NCI-H146 treated with DMSO at 0.1 percent for 48 hours (cell line): ENCODE measurements around the gene CDKAL1.
A peak's percentile ranks its signal among the peaks of the same experiment; 100 is the strongest.

Experiments
- DNase-seq: peaks from one replicate; lab custom pipeline; 2025; ENCODE audit not compliant: unreplicated experiment; lab: John Stamatoyannopoulos, UW

The CDKAL1 gene

DNA sequence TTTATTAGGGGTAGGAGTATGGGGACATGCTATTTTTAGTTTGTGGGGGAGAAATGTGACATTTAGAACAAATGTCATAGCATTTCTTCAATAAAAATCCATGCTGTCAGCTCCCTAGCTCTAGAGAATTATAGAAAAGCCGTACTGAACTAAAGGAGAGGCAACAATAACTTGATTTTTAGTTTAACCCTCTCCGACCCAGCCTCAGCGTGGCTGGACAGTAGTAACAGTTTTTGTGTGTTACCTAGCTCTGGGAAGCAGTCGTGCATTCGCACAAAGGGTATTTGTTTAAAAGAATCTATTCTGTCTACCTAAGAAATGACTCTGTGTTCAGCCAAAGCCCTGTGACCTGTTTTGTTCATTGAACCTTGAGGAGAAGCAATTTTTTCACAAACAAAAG lies 616.9 kb downstream of the CDKAL1 start:
- DNase-seq, result no peak

DNA sequence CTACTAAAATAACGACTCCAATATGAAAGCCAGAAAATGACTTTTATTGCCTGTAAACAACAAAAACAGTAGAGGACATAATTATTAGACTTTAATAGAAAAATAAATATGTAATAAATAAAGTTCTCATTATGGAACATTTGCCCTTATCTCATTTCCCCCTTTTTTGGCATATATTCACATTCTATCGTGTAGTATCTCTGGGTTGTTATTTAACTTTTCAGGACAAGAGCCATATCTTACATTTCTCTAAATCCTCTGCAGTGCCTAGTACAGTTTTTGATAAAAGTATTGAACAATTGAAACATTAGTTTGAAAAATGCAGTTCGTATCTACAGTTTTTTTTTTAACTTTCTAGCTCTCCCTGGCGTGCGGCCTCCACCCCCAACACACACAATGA lies 617.3 kb downstream of the CDKAL1 start:
- DNase-seq, result no peak

DNA sequence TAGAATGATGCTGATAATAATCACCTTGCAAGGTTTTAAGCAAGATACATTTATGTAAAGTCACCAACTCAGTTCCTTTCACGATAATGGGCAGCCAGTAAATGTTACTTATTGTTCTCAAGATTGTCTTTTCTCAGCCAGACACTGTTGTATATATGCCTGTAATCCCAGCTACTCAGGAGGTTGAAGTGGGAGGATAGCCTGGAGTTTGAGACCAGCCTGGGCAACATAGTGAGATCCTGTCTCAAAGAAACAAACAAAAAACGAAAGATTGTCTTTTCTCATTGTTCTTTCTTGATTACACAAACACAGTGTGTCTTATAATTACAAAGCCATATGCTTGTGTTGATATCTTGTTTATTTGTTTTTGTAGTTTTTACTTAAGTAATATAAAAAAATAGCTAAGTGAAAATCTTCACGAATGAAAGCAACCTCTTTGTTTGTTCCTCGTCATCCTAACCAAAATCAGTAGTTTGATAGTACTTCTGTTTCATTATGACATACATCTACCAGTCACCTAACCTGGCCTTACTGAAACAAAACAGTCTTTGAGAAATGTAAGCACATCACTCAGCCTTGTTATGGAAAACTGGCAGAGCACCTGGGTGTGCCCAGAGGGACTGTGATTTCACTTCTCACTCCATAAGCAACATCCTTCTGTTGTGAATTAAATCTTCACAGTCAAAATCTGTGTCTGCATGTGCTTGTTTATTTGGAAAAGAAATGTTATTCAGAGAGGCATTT lies 623.1 kb downstream of the CDKAL1 start:
- no peak for DNase-seq

DNA sequence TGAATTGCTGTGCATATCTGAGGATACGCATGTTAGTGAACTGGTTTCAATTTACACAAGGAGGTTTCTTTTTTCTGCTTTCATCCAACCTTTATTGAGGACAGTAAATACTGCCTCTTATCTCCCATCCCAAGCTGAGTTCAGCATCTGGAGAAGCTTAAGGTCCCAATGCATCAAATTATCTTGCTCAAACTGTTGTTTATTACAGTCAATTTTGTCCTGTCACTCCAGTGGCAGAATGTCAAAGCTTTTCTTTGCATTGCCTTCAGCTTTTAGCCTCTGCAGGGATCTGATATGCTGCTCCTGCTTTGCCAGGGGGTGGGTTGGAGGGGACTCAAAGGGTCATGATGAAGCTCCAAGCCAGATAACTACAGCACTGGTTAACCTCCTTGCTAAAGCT lies 623.9 kb downstream of the CDKAL1 start:
- DNase-seq, result no peak

DNA sequence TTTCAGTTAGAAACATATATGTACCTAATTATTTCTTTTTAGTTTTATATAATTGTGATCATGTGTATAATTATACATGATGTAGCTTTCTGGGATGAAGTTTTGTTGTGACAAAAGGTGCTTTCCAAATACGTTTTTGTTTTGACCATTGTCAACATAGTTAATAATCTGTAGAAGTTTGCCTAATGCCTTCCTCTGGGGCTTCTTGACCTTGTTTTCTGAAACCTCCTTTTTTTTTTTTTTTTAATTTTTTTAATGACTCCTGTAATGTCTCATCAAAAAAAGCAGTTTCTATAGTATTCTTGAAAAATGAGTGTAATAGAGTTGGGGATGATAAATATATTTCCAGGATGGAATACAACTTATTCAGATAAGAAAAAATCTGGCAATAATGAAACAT lies 624.6 kb downstream of the CDKAL1 start:
- DNase-seq, result no peak

DNA sequence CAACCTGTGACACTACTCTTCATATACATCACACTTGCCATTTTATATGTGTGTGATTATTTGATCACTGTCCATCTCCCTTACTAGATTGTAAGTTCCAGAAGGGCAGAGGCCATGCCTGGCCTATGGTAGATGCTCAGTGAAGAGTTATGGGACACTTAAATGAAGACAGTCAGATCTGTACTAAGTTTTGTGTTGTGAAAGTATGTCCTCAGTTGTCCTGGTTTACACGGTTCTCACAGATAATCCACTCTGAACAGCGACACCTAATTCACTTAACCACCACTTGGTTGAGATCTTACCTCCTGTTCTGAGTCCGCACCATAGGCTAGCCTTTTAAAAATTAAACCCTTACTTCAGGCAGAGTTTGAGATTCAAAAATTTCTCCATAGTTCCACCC lies 625.2 kb downstream of the CDKAL1 start:
- DNase-seq, result no peak

DNA sequence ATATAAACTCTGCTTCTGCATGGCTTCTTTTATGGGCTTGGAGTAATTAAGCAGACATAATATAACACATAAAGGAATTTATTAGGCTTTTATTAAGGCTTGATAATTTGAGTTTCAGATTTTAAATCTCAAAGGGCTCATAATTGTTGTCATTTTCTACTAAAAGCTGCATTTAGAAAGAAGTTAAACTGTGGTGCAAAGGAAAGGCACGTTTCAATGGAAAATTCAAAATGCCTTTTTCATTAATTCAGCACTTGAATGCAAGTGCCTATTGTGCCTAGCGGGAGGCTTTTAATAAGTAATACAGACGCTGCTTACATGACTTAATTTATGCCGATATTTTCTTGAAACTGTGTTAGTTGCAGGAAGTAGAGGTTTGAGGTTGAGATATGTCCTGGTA lies 627.5 kb downstream of the CDKAL1 start:
- DNase-seq, result no peak

DNA sequence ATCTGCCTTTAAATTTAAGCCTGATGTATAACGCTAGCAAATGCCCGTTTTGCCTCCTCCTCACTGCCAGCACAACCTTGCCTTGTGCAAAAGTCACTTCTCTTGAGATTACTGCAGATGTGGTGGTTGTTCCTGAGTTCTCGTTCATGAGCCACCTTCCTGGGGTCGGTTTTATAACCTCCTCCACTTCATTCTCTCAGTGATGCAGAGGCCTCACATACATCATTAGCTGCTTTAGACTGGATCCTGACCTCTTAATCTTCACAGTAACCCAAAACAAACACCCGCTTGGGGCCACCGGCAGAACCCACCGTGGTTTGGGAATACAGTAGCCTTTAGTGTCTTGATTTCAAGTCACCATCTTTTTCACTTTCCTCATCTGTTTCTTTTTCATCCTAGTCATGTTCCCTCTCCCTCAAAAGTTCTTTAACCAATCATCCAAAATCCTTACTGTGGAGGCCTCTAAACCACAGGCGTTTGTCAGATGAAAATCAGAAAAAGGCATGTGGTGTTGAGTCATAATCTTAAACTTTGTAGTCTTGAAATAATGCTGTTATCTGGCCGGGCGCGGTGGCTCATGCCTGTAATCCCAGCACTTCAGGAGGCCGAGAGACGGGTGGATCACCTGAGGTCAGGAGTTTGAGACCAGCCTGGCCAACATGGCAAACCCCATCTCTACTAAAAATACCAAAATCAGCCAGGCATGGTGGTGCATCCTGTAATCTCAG lies 629.0 kb downstream of the CDKAL1 start:
- DNase-seq, result no peak

DNA sequence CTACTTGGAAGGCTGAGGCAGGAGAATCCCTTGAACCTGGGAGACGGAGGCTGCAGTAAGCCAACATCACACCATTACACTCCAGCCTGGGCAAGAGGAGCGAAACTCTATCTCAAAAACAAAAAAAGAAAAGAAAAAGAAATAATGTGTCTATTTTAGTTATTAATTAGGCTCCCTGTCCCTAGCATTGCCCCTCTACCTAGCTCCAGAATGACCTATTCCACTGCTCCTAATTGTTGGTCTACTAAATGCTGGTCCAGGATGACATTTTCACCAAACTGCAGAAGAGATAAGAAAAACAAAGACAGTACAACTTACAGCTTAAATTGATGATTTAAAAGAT lies 629.6 kb downstream of the CDKAL1 start:
- no peak for DNase-seq

DNA sequence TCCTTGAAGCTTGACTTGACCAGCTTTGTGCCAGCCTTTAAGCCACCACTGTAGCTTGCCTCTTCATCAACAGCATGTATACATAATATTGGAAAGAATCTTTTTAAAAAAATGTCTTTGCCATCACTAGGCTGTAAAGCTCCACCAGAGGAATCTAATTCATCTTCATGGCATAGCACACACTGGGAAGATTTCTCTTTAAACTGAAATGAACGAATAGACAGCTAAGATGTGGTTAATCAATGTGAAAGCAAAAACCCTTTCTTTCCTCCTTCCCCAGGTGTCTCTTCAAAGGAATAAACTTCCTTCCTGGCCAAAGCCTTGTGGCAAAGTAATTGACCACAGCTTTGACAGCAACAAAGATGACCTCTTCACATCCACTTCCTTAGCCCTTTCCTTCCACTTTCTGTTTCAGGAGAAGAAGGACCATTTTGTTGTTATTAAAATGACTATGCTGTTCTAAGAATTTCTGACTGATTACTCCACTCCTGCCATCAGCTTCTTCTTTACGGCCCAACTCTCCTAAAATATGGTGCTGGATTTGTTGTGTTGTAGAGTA lies 630.6 kb downstream of the CDKAL1 start:
- DNase-seq, result no peak

DNA sequence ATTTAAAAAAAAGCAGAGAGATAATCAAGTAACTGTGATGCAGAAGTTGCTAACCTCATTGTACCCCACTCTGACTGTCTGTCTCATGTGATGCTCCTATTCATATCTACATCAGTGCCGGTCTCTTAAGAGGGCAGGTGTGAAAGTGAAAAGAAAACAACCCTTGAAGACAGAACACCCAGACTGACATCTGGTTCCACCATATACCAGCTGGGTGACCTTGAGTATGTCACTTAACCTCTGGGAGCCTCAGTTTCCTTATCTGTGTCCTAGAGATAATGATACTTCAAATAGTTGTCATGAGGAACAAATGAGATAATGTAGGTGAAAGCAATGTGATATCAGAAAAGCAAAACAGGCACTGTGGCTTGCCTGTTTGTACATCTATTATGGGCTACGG lies 632.5 kb downstream of the CDKAL1 start:
- no peak for DNase-seq

DNA sequence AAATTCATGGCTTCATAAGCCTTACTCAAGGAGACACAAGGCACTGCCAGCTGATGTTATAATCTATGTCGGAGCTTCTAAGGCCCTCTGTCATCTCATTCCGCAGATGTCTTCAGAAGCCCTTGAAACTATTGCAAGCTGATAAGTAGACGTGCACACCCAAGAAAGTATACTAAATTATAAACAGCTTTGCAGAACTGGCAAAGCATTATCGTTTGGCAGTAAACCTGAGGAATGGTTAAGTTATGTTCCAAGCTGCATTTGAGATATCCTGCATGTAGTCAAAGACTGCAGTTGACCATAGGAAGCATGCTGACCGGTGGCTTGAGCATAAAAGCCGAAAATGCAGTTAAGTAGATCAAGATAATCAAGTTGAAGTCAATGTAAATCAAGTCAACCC lies 633.5 kb downstream of the CDKAL1 start:
- no peak for DNase-seq

DNA sequence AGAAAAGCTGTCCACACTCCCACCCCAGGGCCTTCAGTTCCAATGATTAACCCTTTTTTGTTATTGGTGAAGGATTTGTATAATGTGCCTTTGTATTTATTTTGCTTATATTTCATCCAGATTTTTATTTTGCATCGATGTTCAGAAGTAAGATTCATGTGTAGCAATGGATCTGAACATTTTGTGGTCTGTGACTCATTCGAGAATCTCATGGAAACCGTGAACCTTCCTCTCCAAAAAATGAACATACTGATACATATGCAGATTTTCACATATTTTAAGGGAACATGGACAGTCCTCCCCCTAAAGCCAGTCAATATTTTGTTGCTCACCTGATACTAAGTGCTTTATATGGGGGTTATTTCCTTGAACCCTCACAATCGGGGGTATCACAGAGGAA lies 637.5 kb downstream of the CDKAL1 start:
- DNase-seq, result no peak

DNA sequence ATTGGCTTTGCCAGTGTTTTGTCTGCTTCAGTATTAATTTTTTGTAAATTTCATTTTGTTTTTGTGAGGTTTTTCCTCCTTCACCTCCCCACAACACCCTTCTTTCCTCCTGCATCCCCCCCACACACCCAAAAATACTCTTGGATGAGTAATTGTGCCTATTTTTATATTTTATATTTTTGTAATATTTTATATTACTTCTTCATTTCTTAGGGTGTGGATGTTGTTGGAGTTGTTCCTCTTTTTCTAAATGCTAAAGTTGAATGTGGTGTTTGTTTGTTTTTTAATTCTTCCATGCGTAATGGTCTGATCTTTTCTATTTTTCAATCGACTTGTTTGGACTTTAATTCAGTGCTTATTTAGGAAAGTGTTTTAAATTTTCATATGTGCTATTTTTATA lies 638.8 kb downstream of the CDKAL1 start:
- no peak for DNase-seq

DNA sequence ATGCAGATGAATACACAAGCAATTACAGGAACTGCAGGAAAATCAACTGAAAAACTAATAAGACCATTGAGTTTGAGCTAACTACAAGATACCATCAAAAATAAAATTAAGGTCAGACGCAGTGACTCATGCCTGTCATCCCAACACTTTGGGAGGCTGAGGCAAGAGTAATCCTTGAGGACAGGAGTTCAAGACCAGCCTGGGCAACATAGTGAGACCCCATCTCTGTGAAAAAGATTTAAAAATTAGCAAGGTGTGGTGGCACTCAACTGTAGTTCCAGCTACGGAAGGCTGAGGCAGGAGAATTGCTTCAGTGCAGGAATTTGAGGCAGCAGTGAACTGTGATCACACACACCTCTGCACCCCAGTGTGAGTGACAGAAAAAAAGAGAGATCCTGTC lies 639.4 kb downstream of the CDKAL1 start:
- DNase-seq, result no peak

DNA sequence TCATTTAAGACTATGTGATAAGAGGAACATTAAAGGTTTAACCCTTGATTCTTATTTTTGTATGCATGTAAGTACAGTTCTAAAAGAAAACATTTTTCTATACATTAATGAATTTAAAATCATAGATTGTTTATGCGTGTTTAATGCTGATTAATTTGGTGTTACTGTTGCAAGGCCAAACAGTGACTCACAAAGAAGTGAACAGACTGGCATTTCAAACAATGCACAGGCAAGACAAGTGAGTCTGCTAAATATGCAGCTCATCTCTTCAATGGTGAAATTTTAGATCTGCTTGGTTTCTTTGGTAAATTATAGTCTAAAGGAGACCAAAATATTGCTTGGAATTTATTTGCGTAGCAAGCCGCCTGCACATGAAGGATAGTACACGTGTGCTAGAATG lies 641.9 kb downstream of the CDKAL1 start:
- no peak for DNase-seq

DNA sequence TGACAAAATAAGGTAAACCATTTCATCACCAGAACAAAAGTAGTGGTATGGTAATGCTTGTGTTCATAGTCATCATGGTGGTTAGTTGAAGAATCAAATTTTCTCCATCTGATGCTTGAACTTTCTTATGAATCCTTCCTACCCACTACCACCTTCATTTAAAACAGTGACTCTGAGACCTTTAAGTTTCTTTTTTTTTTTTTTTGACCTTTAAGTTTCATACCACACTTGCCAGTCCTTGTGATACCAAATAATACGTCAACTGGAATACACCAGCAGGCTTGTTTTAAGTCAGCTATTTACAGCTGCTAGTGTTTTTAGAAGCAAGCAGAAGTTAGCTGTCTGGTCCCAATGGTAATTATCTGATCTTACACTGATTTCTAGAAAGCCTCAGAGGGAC lies 645.9 kb downstream of the CDKAL1 start:
- no peak for DNase-seq

DNA sequence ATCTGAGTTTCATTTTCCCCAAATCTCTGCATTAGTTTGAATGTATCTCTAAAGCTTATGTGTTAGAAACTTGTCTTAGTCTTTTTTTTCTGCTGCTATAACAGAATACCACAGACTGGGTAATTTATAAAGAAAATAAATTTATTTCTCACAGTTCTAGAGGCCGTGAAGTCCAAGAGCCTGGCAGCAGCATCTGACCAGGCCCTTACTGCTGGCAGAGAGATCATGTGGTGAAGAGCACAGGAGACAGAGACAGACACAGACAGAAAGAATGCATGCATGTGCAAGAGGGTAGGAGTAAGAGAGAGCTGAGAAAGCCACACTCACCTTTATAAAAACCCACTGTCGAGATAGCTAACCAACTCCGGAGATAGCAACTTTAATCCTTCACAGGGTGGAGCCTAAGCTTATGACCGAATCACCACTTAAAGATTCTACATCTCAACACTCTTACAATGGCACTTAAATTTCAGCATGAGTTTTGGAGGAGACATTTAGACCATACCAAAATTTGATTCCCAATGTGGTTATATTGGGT lies 646.6 kb downstream of the CDKAL1 start:
- no peak for DNase-seq

DNA sequence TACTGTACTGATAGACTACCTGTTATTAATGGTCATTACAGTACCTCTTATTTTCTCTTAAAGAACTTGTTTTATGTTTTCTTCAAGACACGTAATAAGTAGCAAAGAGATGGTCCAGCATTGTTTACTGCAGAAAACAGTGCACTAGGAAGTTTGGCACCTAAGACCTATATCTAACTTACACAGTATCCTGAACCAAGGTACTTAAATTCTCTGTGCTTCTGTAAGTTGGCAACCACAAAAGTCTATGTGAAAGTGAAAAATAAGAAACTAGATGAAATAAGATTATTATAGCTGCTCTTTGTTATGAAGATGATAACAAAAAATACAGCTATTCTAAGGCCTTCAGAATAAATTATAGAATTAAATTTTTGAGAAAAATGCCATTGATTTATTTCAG lies 647.6 kb downstream of the CDKAL1 start:
- no peak for DNase-seq

DNA sequence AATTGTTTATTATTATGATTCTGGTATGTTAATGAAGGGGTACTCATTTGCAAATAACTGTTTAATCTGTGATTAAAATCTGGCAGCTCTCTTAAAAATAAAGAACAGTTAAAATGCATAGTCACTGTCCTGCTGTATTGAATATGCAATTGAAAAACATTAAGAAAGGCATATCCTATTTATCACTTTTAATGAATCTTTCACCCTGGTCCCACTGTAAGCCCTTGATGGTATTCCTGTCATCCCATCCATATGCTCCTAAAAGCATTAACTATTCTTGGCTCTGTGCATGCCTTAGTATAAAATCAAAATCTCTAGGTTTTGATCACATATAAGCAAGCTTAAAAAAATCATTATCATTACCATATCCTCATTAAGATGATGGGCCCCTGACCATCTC lies 648.3 kb downstream of the CDKAL1 start:
- no peak for DNase-seq

DNA sequence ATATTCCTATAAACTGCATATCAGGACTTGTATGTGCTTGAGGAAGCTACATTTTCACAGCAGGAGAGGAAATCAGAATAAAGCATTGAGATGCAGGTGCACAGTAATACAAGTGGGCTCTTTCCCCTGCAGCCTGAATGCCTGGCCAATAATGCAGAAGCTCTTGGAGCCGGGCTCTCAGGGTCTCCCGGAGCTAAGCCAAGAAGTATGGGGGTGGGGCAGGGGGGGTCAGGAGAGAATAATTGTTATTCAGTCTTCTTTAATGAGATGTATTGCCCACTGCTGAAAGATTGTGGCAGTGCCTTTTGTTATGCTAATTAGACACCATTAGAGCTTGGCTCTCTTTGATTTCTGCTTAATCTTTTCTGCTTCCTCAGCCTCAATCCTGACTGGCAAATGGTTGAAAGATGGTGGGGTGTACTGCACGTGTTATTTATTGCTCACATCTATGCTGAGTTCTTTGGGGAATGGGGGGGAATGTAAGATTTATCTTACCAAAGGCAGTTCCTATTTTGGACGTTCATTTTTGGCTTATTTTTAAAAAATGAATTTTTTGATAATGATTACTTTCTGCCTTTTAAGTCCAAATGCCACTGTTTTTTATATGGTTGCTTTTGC lies 651.7 kb downstream of the CDKAL1 start:
- peak; percentile 94 for DNase-seq

DNA sequence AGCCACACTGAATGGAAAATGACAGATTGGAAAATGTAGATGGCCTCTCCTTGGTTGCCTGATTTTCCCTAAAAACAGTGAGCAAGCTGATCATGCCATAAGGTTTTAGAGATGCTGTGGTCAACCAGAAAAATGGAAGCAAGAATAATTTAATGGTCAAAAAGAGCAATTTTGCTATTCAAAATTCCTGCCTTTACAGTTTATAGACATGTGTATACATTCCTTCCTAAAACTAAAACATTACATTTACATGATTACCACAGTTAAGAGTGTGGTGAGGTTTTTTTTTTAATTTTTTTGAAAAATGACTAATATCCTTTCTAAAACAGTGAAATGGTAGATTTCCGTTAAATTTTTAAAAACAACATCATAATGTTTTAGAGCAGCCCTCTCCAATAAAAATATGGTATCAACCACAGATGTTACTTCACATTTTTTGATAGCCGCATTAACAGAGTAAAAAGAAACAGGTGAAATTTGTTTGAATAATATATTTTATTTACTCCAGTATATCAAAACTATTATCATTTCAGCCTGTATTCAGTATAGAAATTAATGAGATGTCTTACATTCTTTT lies 652.3 kb downstream of the CDKAL1 start:
- DNase-seq, result no peak
